ENCODE data around the gene SLC26A11.
"Not testable (repeated sequence)": the region's sequence is repeated elsewhere in the genome, so short reads cannot be mapped to it uniquely, and the experiment has no call there.

Gene SLC26A11

DNA sequence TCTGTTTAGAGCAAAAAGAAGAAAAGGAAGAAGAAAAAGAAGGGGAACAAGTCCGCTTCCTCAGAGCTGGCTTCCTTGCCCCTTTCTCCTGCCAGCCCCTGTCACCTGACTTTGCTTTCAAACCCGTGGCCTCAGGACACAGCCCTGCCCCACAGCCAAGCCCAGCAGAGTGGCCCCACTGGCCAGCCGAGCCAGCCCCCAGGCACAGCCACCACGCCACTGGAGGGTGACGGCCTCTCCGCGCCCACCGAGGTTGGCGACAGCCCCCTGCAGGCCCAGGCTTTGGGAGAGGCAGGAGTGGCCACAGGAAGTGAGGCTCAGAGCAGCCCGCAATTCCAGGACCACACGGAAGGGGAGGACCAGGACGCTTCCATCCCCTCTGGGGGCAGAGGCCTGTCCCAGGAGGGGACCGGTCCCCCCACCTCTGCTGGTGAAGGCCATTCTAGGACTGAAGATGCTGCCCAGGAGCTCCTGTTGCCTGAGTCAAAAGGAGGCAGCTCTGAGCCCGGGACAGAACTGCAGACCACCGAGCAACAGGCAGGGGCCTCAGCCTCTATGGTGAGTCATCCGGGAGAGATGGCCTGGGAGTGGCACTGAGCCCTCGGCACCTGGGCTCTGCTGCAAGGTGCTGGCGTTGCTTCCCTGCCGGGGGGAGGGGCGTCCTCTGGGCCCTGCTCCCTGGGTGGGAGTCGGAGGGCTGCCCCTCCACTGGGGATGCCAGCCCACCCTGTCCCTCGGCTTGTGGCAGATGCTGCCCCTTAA lies 67.8 kb downstream of the SLC26A11 start:
- DNase-seq = no peak

DNA sequence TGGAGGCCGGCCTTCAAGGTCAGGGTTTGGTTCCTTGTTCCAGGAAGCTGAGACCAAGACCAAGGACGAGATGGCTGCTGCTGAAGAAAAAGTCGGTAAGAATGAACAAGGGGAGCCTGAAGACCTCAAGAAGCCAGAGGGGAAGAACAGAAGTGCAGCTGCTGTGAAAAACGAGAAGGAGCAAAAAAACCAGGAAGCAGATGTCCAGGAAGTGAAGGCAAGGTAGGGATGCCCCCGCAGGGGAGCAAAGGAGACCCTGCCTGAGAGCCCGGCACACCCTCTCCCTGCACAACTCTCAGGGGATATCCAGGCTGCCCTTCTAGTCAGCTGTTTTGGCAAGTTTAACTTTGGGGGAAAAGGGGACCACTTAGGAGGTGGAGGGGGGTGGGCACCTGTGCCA lies 69.4 kb downstream of the SLC26A11 start:
- DNase-seq = peak in 1 of 2 experiments; percentile 29

DNA sequence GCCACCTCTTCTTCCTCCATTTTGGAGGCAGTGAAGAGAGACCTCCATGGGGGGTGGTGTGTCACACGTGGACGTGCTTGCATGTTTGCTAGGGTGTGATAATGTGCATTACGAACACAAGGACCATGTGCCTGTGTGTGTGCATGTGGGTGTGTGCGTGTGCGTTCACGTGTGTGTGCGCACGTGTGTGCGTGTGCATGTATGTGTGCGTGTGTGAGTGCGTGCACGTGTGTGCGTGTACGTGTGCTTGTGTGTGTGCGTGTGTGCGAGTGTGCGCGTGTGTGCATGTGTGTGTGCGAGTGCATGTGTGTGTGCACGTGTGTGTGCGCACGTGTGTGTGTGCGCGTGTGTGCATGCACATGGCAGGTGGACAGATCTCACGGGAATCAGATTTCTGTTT lies 69.9 kb downstream of the SLC26A11 start:
- DNase-seq = no peak

DNA sequence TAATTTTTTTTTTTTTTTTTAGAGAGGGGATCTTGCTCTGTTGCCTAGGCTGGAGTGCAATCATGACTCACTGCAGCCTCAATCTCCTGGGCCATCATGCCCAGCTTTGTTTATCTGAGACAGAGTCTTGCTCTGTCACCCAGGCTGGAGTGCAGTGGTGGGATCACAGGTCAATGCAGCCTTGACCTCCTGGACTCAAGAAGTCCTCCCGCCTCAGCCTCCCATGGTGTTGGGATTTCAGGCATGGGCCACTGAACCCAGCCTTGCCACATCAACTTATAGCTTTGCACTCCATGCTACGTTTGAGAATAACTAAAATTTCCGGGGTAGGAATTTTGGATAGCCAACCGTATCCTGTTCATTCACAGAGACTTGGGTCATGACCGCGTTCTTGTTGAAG lies 71.0 kb downstream of the SLC26A11 start:
- no peak for DNase-seq

DNA sequence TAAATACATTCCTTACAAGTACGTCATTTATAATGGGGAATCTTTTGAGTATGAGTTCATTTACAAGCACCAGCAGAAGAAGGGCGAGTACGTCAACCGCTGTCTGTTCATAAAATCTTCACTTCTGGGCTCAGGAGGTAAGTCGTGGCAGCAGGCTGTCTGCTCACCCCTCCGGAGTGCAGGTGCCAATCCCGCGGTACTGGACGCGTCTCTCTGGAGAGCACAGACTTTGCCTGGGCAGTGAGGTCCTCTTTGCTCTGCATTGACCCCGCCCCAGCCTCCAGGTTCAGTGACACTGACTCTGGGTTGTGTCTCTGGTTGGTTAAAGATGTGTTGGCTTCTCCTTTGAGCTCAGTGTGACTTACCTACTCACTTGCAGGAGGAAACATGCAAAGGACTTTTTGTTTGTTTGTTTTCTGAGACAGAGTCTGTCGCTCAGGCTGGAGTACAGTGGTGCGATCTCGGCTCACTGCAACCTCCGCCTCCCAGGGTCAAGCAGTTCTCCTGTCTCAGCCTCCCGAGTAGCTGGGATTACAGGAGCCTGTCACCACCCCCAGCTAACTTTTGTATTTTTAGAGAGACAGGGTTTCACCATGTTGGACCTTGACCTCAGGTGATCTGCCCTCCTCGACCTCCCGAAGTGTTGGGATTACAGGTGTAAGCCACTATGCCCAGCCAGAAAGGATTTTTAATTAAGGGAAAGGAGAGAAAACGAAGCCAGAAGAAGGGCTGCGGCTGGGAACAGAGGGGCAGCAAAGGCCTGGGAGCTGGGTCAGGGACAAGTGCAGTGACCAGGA lies 71.7 kb downstream of the SLC26A11 start:
- DNase-seq = no peak

DNA sequence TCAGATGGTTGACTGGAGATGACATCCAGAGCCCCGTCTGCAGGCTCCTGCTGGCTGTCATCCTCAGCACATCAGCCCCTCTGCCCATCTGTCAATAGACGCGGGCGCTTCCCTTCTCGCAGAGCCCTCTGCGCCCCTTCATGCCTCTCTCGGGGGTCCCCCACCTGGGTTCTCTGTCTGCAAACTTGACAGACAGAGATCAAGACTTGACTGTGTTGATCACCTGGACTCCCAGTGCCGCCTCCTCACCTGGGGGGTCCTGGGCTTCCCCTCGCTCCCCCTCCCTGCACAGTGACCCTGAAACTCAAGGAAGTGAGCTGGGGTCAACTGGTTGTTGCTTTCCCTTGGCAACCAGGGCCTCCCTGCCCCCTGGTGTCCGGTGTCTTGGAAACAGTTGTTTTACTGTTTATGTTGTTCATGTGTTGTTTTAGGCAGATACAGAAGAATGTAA lies 72.3 kb downstream of the SLC26A11 start:
- DNase-seq = no peak

DNA sequence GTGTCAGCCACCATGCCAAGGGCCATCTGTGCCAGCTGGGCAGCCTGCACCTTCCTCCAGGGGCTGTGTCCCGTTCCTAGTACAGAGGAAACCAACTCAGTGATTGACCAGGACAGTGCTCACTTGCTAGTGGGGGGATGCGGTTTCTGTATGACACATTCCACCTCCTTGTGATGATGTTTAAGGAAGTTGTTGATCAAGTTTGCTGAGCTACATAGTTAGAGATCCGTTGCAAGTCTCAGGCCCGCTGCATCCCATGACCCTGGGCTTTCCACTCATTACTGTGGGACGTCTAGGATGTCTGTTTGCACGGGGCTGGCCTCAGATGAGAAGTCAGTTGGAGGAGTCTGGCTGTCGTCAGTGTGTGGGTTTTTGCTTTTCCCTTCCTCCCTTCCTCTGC lies 74.0 kb downstream of the SLC26A11 start:
- DNase-seq = no peak

DNA sequence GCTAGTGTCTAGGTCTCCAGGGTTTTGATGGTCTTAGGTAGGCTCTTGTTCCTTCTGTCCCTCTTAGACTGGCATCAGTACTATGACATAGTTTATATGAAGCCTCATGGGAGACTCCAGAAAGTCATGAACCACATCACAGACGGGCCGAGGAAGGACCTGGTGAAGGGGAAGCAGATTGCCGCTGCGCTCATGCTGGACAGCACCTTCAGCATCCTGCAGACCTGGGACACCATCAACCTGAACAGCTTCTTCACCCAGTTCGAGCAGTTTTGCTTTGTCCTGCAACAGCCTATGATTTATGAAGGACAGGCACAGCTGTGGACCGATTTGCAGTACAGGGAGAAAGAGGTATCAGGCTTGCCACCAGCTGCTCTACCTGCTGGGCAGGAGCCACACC lies 74.4 kb downstream of the SLC26A11 start:
- DNase-seq = no peak

DNA sequence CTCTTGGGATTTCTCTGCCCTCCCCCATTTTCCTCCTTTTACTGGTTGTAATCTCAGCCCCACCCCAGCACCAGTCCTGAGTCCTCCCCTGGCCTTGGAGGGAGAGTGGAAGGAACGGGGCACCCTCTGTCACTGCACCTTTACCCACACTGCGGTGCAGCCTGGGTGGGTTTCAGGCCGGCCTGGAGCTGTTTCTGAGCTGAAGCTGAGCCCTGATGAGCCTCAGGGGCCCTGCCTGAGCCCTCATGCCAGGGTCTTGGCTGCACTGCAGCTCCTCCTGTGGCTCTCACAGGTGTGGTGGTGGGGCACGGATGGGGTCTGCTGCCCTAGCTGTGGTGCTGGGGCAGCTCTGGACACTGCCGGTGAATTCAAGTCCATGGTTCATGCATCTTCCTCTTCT lies 74.9 kb downstream of the SLC26A11 start:
- no peak for DNase-seq

DNA sequence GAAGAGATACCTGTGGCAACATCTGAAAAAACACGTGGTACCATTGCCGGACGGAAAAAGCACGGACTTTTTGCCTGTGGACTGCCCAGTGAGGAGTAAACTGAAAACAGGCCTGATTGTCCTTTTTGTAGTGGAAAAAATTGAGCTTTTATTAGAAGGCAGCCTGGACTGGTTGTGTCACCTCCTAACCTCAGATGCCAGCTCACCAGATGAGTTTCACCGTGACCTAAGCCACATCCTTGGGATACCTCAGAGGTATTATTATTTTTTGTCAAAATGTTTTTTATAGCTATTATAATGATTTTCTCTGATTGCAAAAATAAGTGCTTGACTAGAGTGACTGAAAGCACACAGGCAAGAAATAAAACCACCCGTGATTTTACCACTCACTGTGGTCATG lies 75.3 kb downstream of the SLC26A11 start:
- DNase-seq = no peak

DNA sequence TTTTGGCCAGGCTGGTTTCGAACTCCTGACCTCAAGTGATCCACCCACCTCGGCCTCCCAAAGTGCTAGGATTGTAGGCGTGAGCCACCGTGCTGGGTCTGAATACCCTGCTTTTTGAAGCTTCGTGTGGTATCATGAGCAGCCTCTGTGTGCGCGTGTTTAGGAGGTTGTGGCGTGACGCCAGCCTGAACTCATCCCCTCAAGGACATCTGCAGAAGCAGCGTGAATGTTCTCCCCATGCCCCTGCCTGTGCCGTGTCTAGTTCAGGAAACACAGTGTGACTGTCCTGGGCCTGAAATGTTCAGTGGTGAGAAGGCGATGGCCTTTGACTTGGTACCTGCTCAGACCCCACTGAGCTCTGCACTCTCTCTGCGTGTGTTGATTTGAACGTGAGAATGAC lies 76.0 kb downstream of the SLC26A11 start:
- no peak for DNase-seq

DNA sequence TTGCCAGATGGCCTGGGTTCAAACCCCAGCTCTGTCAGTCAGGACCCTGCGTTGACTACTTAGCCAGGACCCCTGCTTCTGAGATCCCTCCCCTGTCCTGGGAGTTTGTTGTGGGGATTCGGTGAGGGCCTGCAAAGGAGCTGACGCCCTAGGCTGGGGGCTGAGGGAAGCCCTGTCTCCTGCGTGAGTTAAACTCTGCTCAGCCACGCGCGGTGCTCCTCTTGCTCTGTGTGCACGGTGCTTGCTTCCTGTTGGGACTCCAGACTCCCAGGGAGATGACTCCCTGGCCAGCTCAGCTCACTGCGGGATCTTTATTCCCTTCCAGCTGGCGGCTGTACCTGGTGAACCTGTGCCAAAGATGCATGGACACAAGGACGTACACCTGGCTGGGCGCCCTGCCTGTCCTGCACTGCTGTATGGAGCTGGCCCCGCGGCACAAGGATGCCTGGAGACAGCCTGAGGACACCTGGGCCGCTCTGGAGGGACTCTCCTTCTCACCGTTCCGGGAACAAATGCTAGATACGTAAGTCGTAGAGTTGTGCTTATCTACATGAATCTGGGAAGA lies 77.9 kb downstream of the SLC26A11 start:
- DNase-seq = no peak

DNA sequence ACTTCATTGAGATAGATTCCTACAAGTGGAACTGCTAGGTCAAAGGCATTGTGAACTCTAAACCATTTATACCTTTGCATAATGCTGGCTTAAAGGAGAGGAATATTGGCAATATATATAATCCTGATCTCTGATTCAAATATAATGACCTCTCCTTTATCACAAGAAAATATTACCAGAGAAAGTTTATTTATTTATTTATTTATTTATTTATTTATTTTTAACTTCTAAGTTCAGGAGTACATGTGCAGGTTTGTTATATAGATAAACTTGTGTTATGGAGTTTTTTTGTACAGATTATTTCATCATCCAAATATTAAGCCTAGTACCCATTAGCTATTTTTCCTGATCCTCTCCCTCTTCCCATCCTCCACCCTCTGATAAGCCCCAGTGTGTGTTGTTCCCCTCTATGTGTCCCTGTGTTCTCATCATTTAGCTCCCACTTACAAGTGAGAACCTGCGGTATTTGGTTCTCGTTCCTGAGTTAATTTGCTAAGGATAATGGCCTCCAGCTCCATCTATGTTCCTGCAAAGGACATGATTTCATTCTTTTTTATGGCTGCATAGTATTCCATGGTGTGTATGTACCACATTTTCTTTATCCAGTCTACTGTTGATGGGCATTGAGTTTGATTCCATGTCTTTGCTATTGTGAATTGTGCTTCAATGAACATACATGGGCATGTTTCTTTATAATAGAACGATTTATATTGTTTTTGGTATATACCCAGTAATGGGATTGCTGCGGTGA lies 79.3 kb downstream of the SLC26A11 start:
- not testable (repeated sequence) for DNase-seq

DNA sequence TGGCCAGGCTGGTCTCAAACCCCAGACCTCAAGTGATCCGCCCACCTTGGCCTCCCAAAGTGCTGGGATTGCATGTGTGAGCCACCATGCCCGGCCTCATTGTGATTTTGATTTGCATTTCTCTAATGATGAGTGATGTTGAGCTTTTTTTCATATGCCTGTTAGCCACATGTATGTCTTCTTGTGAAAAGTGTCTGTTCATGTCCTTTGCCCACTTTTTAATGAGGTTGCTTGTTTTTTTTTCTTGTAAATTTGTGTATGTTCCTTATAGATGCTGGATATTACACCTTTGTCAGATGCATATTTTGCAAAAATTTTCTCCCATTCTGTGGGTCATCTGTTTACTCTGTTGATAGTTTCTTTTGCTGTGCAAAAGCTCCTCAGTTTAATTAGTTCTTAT lies 80.5 kb downstream of the SLC26A11 start:
- not testable (repeated sequence) for DNase-seq

Data from NCI-H524 (cell line).